Tibial nerve (tissue), 4 donors: ENCODE measurements around the gene FAM200B. TPM values are rescaled to one million over a fixed set of nuclear protein-coding genes. Genes with fewer than 3 reads are reported as not detected.

Source experiments
- DNase-seq, 2 donors: peaks; one replicate each; pipeline ENCODE4 v3.0.0-alpha.2; 2019; ENCODE audit warnings: low spot score in 2 of 2
- H3K27ac ChIP-seq, 4 donors: fragments of 200-600 bp; sonication (generic) in 3 of 4; one replicate each; pipeline ENCODE4 v1.5.1; 2017 to 2019; ENCODE audit warnings: mild to moderate bottlenecking in 1 of 4
- H3K27me3 ChIP-seq, 2 donors: fragments of 200-600 bp; sonication (generic) in 1 of 2; one replicate each; pipeline versions ENCODE4 v1.5.1 to v1.6.0; 2017 to 2019
- H3K36me3 ChIP-seq, 3 donors: fragments of 200-600 bp; sonication (generic); one replicate each; pipeline ENCODE4 v1.5.1; 2018 to 2019
- H3K4me1 ChIP-seq, 4 donors: fragments of 200-600 bp; sonication (generic) in 3 of 4; one replicate each; pipeline ENCODE4 v1.5.1; 2017 to 2019
- H3K4me3 ChIP-seq, 4 donors: fragments of 200-600 bp; sonication (generic) in 3 of 4; one replicate each; pipeline ENCODE4 v1.5.1; 2017 to 2019; ENCODE audit warnings: mild to moderate bottlenecking in 1 of 4, moderate library complexity in 1 of 4
- H3K9me3 ChIP-seq, 4 donors: fragments of 200-600 bp; sonication (generic) in 3 of 4; one replicate each; pipeline ENCODE4 v1.5.1; 2017 to 2019
- CTCF ChIP-seq, 5 experiments: fragments of 200-600 bp in 3 of 5; fragments of 450-650 bp in 2 of 5; sonication (generic) in 3 of 5; IDR thresholded peaks; one replicate each; pipeline ENCODE4 v1.5.1; 2016 to 2019; ENCODE audit warnings: antibody characterized with exemption in 5 of 5, mild to moderate bottlenecking in 3 of 5, moderate library complexity in 2 of 5
- EP300 ChIP-seq, 2 donors: sonication (generic); formaldehyde crosslinking; IDR thresholded peaks; one replicate each; pipeline ENCODE4 v1.6.1; 2017; ENCODE audit warnings: antibody characterized with exemption in 2 of 2, mild to moderate bottlenecking in 1 of 2
- POLR2A ChIP-seq, 2 donors: fragments of 450-650 bp; IDR thresholded peaks; one replicate each; pipeline ENCODE4 v1.6.1; 2017; ENCODE audit warnings: antibody characterized with exemption in 2 of 2, mild to moderate bottlenecking in 2 of 2, moderate library complexity in 2 of 2
- WGBS, 2 donors: methylation state at CpG; one replicate each; pipeline ENCODE4 v1.1.5; 2018; 5-methylcytosine and 5-hydroxymethylcytosine counted together
- total RNA-seq, 4 donors: library from RNA; depleted of rRNA; stranded (reverse); fragments of >200 nt; gene quantifications; one replicate each; pipeline ENCODE4 v1.1.0, GENCODE V29; 2016

Gene FAM200B
- total RNA-seq, 4 donors from 2014 or later: 29.4 to 68.8 (median 56.0) TPM

DNA sequence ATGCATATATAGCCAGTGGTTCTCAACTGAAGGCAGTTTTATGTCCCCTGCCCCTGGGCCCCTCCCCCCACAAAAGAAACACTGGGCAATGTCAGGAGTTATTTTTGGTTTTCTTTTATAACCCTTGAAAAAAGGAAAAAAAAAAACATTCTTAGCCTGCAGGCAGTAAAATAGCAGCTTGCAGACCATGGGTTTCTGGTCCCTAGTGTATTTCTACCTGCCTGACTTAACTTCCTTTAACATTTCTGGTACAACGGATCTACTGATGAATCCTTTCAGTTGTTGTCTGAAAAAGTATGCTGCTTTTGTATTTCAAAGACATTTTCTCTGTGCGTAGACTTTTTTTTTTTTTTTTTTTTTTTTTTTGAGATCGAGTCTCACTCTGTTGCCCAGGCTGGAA is 11.1 kb upstream of the FAM200B start:
- Histone ChIP-seq H3K27me3 (no peaks in the 10 kb centered on the region), H3K4me3 (no peak overlapping the region), H3K4me1 (no peaks in the 10 kb centered on the region), H3K36me3 (no peaks in the 10 kb centered on the region), H3K9me3 (no peaks in the 10 kb centered on the region), H3K27ac (no peak overlapping the region)
- no peak for DNase-seq
- TF ChIP-seq POLR2A (IDR thresholded peaks at IDR 0.05) (no peak), CTCF (IDR thresholded peaks at IDR 0.05) (no peak)
- WGBS, 2 donors: 71 to 84% methylated on average over 3 of the region's 3 CpGs

- WGBS, 2 donors: 91 to 96% methylated on average over 3 of the region's 3 CpGs
Observed at GRCh38 chr4:15672101-15672500, 9.5 kb upstream of the FAM200B start.

GRCh38 chr4:15673337-15673736 is 8.3 kb upstream of the FAM200B start:
- Histone ChIP-seq H3K36me3 (no peaks in the 10 kb centered on the region), H3K4me1 (no peaks in the 10 kb centered on the region), H3K4me3 (no peak overlapping the region), H3K27me3 (no peaks in the 10 kb centered on the region), H3K27ac (no peak overlapping the region), H3K9me3 (no peaks in the 10 kb centered on the region)
- TF ChIP-seq CTCF (IDR thresholded peaks at IDR 0.05): no peak
- TF ChIP-seq EP300 (IDR thresholded peaks at IDR 0.05): no peak
- no peak for TF ChIP-seq POLR2A (IDR thresholded peaks at IDR 0.05)
- 85 to 96% methylated on average over 1 of the region's 1 CpG for WGBS, 2 donors
- DNase-seq: no peak

More at GRCh38 chr4:15672101-15672500, 9.5 kb upstream of the FAM200B start:
- TF ChIP-seq EP300 (IDR thresholded peaks at IDR 0.05) (no peak), POLR2A (IDR thresholded peaks at IDR 0.05) (no peak), CTCF (IDR thresholded peaks at IDR 0.05) (no peak)
- no peak for DNase-seq
- Histone ChIP-seq H3K27ac (no peak overlapping the region), H3K4me3 (no peak overlapping the region), H3K4me1 (no peaks in the 10 kb centered on the region), H3K36me3 (no peaks in the 10 kb centered on the region), H3K9me3 (no peaks in the 10 kb centered on the region), H3K27me3 (no peaks in the 10 kb centered on the region)

DNA sequence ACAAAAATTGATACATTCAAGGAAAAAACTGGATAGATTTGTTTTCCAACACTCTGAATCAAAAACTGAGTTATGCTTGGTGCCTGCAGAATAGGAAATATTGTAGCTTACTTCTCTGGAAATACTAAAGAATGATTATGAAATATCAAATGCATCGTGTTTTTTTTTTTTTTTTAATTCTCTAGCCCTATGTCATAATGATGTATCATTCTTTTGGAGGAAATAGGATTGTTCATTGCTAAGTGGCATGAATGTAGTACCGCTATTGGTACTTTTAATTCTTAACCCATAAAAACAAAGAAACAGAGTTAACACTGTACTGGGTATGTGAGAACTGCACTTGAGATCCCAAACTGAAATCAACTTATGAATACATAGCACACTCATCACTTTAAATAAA is 7.6 kb upstream of the FAM200B start:
- Histone ChIP-seq H3K27me3 (no peaks in the 10 kb centered on the region), H3K4me3 (no peak overlapping the region), H3K36me3 (no peaks in the 10 kb centered on the region), H3K27ac (no peak overlapping the region), H3K4me1 (no peaks in the 10 kb centered on the region), H3K9me3 (no peaks in the 10 kb centered on the region)
- TF ChIP-seq CTCF (IDR thresholded peaks at IDR 0.05): no peak
- TF ChIP-seq POLR2A (IDR thresholded peaks at IDR 0.05): no peak
- no peak for TF ChIP-seq EP300 (IDR thresholded peaks at IDR 0.05)
- DNase-seq: no peak
- 68 to 72% methylated on average over 2 of the region's 2 CpGs for WGBS, 2 donors

DNA sequence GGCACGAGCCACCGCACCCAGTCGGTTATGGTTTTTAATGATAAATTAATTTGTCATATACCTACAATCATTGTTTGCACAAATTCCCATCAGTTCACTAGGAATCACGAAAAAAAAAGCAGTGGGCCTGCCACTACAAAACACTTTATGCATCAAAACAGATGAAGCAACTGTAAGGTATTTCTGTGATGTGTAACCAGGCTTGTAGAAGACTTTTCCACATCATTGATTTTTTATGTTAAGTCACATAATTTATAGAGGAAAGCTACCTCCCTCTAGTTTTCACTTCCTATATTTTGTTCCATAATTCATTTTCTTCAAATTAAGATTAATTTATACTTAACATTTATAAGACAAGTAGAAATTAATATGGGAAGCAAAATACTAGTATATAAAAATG is 6.7 kb upstream of the FAM200B start:
- H3K9me3 ChIP-seq: no peaks in the 10 kb centered on the region
- TF ChIP-seq CTCF (IDR thresholded peaks at IDR 0.05) (no peak), EP300 (IDR thresholded peaks at IDR 0.05) (no peak), POLR2A (IDR thresholded peaks at IDR 0.05) (no peak)
- H3K4me1 ChIP-seq: no peaks in the 10 kb centered on the region
- no peak overlapping the region for H3K27ac ChIP-seq
- DNase-seq: no peak
- H3K4me3 ChIP-seq: no peak overlapping the region
- H3K36me3 ChIP-seq: no peaks in the 10 kb centered on the region
- 95 to 98% methylated on average over 4 of the region's 4 CpGs for WGBS, 2 donors
- no peaks in the 10 kb centered on the region for H3K27me3 ChIP-seq
